IPS-15b (cell line): ENCODE results near the gene NOX5.

Source experiments
- H3K27me3 ChIP-seq: one replicate; pipeline ENCODE4 v1.6.1; 2013; ENCODE audit warnings: low read length; ENCODE audit not compliant: control insufficient read depth, insufficient read depth
- H3K36me3 ChIP-seq: one replicate; pipeline ENCODE4 v1.6.1; 2013; ENCODE audit warnings: low read length; ENCODE audit not compliant: control insufficient read depth, insufficient read depth
- H3K4me1 ChIP-seq: one replicate; pipeline ENCODE4 v1.6.1; 2013; ENCODE audit warnings: mild to moderate bottlenecking, low read length; ENCODE audit not compliant: control insufficient read depth, insufficient read depth
- H3K4me3 ChIP-seq: one replicate; pipeline ENCODE4 v1.5.1; 2013; ENCODE audit warnings: low read depth, low read length
- H3K9ac ChIP-seq: one replicate; pipeline ENCODE4 v1.6.1; 2013; ENCODE audit warnings: low read depth, mild to moderate bottlenecking, low read length
- H3K9me3 ChIP-seq: one replicate; pipeline ENCODE4 v1.6.1; 2013; ENCODE audit warnings: mild to moderate bottlenecking, low read length; ENCODE audit not compliant: control insufficient read depth, insufficient read depth

NOX5 gene

DNA sequence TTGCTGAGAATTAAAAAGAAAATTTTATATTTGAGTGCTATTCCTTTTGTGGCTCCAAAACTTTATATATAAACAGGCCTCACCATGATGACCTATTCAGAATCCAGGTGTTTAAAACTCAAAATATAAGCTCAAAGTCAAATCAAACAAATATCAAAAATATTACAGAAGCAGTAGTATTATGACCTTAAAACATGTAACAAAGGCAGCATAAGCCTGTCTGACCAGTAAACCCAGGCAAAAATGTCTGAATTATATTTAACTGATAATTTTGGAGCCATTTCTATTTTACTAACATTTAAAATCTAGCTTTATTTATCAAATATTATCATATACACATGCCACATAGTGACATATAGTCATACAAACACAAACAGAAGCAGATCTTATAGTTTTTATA lies 6.4 kb upstream of the NOX5 start:
- no peaks in the 10 kb centered on the region for H3K4me1 ChIP-seq
- no peaks in the 10 kb centered on the region for H3K36me3 ChIP-seq
- H3K4me3 ChIP-seq, result no peak overlapping the region
- H3K9ac ChIP-seq, result no peak overlapping the region
- H3K27me3 ChIP-seq, result no peaks in the 10 kb centered on the region
- no peaks in the 10 kb centered on the region for H3K9me3 ChIP-seq

DNA sequence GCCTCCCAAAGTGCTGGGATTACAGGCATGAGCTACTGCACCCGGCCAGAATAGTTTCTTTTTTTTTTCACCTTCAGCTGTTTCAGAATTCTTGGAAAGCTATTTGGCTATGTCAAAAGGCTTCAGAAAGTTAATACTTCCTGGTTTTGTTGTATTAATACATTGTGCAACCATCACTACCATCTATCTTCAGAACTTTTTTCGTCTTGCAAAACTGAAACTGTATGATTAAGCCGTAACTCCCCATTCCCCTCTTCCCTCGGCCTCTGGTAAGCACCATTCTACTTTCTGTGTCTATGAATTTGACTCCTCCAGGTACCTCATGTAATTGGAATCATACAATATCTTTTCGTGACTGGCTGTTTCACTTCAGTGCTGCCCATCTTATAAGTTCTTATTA lies 5.2 kb upstream of the NOX5 start:
- Histone ChIP-seq H3K9me3 (no peaks in the 10 kb centered on the region), H3K27me3 (no peaks in the 10 kb centered on the region), H3K4me1 (no peaks in the 10 kb centered on the region), H3K36me3 (no peaks in the 10 kb centered on the region), H3K9ac (no peak overlapping the region), H3K4me3 (no peak overlapping the region)

DNA sequence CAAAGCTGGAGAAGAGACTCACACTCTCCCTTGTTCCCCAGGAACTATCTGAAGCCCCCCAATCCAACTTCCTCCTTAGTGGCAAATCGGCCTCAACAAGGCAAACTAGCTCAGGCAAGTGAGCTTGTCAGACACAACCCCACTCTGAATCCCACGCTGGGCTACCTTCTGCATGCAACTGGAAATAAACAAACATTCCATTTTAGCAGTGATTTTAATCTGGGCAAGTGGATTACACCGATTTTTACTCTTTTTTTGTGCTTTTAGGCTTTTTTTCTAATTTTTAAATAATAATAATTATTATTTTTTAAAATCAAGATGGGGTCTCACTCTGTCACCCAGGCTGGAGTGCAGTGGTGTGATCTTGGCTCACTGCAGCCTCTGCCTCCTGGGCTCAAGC lies 2.9 kb upstream of the NOX5 start:
- Histone ChIP-seq H3K36me3 (no peaks in the 10 kb centered on the region), H3K9ac (no peak overlapping the region), H3K4me1 (no peaks in the 10 kb centered on the region), H3K27me3 (peaks cover 3% of the 10 kb centered on the region), H3K4me3 (no peak overlapping the region), H3K9me3 (no peaks in the 10 kb centered on the region)

DNA sequence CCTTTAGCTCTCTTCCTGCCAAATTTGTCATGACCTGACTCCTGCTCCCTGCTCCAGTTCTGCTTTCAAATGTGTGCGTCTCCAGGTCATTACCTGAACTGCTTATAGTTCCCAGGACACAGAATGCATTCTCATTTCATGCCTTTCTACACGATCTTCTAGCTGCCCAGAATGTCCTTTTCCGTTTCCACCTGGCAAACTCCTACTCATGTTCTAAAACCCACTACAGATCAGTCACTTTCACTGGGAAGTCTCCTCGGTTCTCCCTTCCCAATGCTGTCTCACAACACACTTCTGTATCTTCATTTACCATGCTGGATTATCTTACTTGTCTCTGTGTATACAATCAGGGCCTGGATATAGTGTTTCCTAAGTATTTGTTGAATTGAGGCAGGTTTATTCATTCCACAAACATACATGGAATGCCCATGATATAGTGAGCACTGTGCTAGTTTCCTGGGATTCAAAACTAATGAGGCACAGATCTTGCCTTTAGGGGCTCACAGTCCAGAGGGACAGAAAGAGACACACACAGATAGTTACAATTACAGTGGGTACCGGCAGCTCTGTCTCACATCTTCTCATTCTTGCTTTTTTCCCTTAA lies 1.6 kb upstream of the NOX5 start:
- H3K9ac ChIP-seq, result no peak overlapping the region
- peaks cover 3% of the 10 kb centered on the region for H3K27me3 ChIP-seq
- H3K9me3 ChIP-seq, result no peaks in the 10 kb centered on the region

DNA sequence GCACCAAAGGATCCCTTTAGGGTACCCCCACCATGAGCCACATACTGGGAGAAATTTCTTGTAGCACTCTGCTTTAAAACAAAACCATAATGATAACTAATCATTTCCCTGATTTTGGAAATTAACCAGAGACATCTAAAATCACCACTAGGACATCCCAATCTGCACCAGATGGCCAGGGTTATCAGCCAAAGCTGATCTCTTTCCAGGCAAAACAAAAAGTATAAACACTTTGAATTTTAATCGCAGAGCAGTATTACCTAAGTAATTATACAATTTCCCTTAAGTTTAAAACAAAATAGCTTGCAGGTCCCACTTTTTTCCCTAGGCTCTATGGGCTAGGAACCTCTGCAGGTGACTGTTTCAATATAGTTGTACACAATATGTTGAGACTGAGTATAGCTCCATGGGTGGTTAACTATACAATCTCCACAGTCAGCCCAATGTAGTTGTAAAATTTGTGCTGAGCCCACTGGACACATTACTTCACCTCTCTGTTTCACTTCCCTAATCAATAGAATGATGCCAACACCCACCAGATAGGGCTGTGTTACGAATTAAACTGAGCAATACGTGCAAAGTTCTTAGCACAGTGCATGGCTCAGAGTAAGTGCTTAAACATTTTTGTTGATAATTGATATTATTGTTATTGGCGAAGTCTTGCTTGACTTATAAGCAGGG lies 629 bp upstream of the NOX5 start:
- H3K4me3 ChIP-seq, result no peak overlapping the region
- H3K27me3 ChIP-seq, result peaks cover 3% of the 10 kb centered on the region
- no peak overlapping the region for H3K9ac ChIP-seq
- H3K36me3 ChIP-seq, result no peaks in the 10 kb centered on the region
- H3K4me1 ChIP-seq, result no peaks in the 10 kb centered on the region
- H3K9me3 ChIP-seq, result no peaks in the 10 kb centered on the region

More for the DNA sequence above, 1.6 kb upstream of the NOX5 start:
- H3K36me3 ChIP-seq, result no peaks in the 10 kb centered on the region
- no peak overlapping the region for H3K4me3 ChIP-seq
- no peaks in the 10 kb centered on the region for H3K4me1 ChIP-seq

DNA sequence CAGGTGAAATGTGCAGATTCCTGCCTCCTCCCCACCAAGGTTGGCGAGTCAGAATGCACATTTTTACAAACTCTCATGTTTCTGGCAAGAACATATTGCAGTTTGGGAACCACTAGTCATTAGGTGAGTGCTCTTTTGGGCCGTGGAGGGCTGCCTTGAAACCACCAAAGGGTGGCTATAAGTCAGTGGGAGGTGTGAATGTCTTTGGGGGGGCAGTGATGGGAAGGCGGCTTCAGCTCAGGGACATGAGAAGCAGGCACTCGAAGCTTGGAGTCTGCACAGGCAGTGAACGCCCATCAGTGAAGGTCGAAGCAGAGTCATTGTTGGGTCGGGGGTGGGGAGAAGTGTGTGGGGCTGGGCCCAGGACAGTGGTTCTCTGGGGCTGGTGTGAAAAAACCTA lies 1.1 kb downstream of the NOX5 start:
- no peaks in the 10 kb centered on the region for H3K4me1 ChIP-seq
- H3K36me3 ChIP-seq, result no peaks in the 10 kb centered on the region
- H3K9me3 ChIP-seq, result no peaks in the 10 kb centered on the region
- no peak overlapping the region for H3K9ac ChIP-seq
- H3K27me3 ChIP-seq, result peaks cover 3% of the 10 kb centered on the region
- no peak overlapping the region for H3K4me3 ChIP-seq

DNA sequence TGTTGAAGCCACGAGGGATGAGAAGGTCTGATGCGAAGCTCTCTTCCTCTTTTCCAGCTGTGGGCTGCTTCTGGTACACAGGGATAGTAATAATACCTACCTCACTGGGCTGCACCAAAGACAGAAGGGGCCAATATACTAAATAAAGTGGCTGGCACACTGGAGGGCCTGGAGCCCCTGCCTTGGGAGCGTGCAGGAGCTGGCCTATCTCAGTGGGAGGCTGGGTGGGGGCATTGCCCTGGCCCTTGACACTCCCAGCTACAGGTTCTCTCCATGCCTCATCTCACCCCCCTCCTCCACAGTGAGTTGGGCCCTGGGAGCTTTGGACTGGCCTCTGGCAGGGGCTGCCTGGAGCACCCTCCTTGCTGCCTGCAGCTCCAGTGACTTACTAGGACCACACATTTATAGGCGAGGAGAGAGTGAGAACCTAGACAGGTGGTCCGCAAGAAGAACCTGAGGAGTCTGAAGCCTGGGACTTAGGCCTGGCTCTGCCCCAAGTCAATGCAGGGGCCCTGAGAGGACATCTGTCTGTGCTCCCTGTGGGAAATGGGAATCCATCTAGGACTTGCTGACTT lies 1.6 kb downstream of the NOX5 start:
- H3K9me3 ChIP-seq, result no peaks in the 10 kb centered on the region

DNA sequence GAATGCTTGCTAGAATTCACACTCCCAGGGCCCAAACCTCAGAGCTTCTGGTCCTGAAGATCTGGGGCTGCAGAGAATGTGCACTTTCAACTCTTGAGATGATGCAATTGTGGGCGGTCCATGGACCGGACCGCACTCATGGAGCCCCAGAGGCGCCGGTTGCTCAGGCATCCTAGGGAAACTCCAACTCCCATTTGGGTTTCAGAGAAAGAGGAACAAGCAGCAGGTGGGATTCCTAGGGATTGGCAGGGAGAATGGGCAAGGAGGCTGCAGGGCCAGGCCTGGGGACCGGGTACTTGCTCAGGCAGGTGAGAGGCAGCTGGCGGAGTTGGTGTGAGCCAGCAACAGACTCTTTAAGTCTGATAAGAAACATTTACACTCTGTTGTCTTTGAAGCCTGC lies 3.5 kb downstream of the NOX5 start:
- H3K9ac ChIP-seq, result no peak overlapping the region
- no peak overlapping the region for H3K4me3 ChIP-seq
- peaks cover 3% of the 10 kb centered on the region for H3K27me3 ChIP-seq
- no peaks in the 10 kb centered on the region for H3K9me3 ChIP-seq
- no peaks in the 10 kb centered on the region for H3K4me1 ChIP-seq
- no peaks in the 10 kb centered on the region for H3K36me3 ChIP-seq

More for the DNA sequence above, 1.6 kb downstream of the NOX5 start:
- Histone ChIP-seq H3K36me3 (no peaks in the 10 kb centered on the region), H3K4me3 (no peak overlapping the region), H3K27me3 (peaks cover 3% of the 10 kb centered on the region), H3K9ac (no peak overlapping the region), H3K4me1 (no peaks in the 10 kb centered on the region)

DNA sequence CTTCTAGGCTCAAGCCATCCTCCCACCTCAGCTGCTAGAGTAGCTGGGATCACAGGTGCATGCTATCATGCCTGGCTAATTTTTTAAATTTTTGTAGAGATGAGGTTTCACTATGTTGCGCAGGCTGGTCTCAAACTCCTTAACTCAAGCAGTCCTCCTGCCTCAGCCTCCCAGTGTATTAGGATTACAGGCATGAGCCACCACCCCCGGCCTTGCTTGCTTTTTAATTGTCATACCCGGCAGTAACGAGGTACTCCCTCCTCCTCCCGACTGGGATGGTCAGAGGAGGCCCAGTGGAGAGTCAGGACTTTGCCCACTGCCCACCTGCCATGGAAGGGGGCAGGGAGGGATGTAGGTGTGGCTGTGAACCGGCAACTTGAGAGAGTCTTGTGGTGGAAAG lies 4.5 kb downstream of the NOX5 start:
- Histone ChIP-seq H3K36me3 (no peaks in the 10 kb centered on the region), H3K9me3 (no peaks in the 10 kb centered on the region), H3K4me3 (no peak overlapping the region), H3K9ac (no peak overlapping the region), H3K27me3 (peaks cover 3% of the 10 kb centered on the region), H3K4me1 (no peaks in the 10 kb centered on the region)

DNA sequence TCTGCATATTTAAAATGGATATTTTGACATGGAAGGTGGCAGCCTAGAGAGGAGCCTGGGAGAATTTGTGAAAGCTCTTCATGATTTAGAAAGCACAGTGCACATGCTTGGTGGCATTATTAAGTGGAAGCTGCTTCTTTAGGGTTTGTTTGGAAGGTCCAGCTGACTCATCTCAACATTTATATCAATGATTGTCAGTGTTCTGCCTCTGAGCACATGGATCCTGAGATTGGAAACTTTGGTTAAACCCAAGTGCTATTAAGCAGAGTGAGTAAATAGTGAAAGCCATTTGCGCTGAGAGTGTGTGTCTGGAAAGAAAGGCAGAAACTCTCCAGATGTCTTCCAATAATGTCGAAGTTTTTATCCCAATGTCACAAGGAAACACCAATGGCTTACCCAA lies 7.4 kb downstream of the NOX5 start:
- Histone ChIP-seq H3K4me3 (no peak overlapping the region), H3K36me3 (no peaks in the 10 kb centered on the region), H3K4me1 (no peaks in the 10 kb centered on the region), H3K27me3 (no peaks in the 10 kb centered on the region), H3K9ac (no peak overlapping the region), H3K9me3 (no peaks in the 10 kb centered on the region)

DNA sequence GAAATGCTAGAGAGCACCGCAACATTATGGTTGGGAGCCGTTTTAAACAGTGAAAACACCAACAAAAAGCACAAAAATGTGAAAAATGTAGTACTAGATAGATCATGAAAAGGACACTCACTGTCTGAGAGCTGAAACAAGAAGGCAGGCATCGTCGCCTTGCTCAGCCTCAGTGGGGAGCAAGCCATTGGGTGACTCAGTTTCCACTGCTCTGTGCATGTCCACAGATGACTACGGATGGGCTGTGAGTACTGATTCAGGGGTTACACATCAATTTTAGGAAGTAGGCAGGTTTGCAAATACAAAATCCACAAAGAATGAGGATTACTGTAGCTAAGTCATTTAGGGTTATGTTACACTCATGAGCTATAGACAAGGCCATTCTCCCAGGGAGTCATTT lies 10.8 kb downstream of the NOX5 start:
- Histone ChIP-seq H3K27me3 (no peaks in the 10 kb centered on the region), H3K9me3 (no peaks in the 10 kb centered on the region), H3K36me3 (no peaks in the 10 kb centered on the region), H3K4me1 (no peaks in the 10 kb centered on the region), H3K9ac (no peak overlapping the region), H3K4me3 (no peak overlapping the region)

DNA sequence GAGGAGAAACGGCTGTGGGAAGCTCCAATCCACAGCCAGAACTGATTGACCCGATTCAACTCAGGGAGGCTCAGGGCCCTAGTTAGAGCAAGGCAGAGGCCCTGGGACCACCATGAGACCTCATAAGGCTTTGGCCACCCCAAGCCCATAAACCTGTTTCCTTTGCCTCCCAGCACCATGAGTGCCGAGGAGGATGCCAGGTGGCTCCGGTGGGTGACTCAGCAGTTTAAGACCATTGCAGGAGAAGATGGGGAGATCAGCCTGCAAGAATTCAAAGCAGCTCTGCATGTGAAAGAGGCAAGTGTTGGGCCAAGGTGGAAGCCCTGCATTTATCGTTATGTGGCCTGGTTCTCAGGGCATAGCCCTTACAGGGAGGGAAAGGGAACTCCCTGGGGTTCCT lies 11.9 kb downstream of the NOX5 start:
- H3K36me3 ChIP-seq, result no peaks in the 10 kb centered on the region
- no peaks in the 10 kb centered on the region for H3K4me1 ChIP-seq
- no peak overlapping the region for H3K9ac ChIP-seq
- no peak overlapping the region for H3K4me3 ChIP-seq
- no peaks in the 10 kb centered on the region for H3K27me3 ChIP-seq
- no peaks in the 10 kb centered on the region for H3K9me3 ChIP-seq
